K562 (cell line): ENCODE data around the gene RCC2. TPM values are rescaled to one million over a fixed set of nuclear protein-coding genes. Genes with fewer than 3 reads are reported as not detected.

Experiments
- ATAC-seq: fragments of 200-7000 bp; cut with Tn5 transposase; 3 replicates; pipeline ENCODE4 v1.9.1; 2020; ENCODE audit warnings: moderate library complexity
- BruUV-seq: library from RNA; stranded (reverse); fragments of 400-500 nt; replicated peaks from 2 replicates; lab custom pipeline; 2021; lab: Mats Ljungman, UMichigan
- CTCF ChIA-PET: fragments of 300-600 bp; formaldehyde crosslinking; extraction: SDS; loops from one replicate; lab custom pipeline; 2021; ENCODE audit warnings: low intra/inter-chr PET ratio; lab: Yijun Ruan, JAX
- POLR2A ChIA-PET: fragments of 300-600, 350-650 bp; sonication (Branson Sonifier 250); formaldehyde crosslinking; extraction: SDS; loops from one replicate; lab custom pipeline; 2021; ENCODE audit warnings: antibody characterized with exemption, inconsistent platforms; lab: Yijun Ruan, JAX
- DNase-seq, 4 experiments: peaks; one replicate each; pipeline versions ENCODE4 v3.0.0 to v3.0.0-alpha.2; 2011 to 2018; ENCODE audit warnings: low spot score in 3 of 4, mixed read lengths in 3 of 4; ENCODE audit errors: extremely low read depth in 1 of 4
- FAIRE-seq: peaks from 2 replicates; lab custom pipeline; 2011; peaks lifted over from hg19 to GRCh38; lab: Jason Lieb, UNC
- H2AFZ ChIP-seq: 2 replicates; pipeline ENCODE4 v1.6.0; 2011; ENCODE audit warnings: low read depth, low read length, control low read depth, inconsistent platforms
- H3K27ac ChIP-seq: fragments of 200-600 bp; 3 replicates; pipeline ENCODE4 v1.8.0; 2011; ENCODE audit warnings: low read depth, mild to moderate bottlenecking, control low read depth, inconsistent platforms, low read length, moderate library complexity, mixed read lengths; ENCODE audit errors: extremely low read depth
- H3K27me3 ChIP-seq, 2 experiments: fragments of 300-600 bp in 1 of 2; 2 replicates in 1 of 2; 3 replicates in 1 of 2; pipeline versions ENCODE4 v1.6.0 to v1.8.0; 2011; ENCODE audit warnings: inconsistent platforms in 2 of 2, low read length in 2 of 2, mild to moderate bottlenecking in 1 of 2, mixed read lengths in 1 of 2, moderate library complexity in 1 of 2; ENCODE audit not compliant: control insufficient read depth in 2 of 2, insufficient read depth in 2 of 2
- H3K36me3 ChIP-seq: fragments of 300-600 bp; 3 replicates; pipeline ENCODE4 v1.8.0; 2011; ENCODE audit warnings: mild to moderate bottlenecking, low read length, inconsistent platforms; ENCODE audit not compliant: control insufficient read depth, insufficient read depth
- H3K4me1 ChIP-seq, 2 experiments: fragments of 200-600 bp in 1 of 2; replicated peaks in 1 of 2; 2 replicates in 1 of 2; 3 replicates in 1 of 2; pipeline versions ENCODE4 v1.5.1 to v1.8.0; 2011; ENCODE audit warnings: inconsistent platforms in 2 of 2, low read length in 2 of 2, mild to moderate bottlenecking in 1 of 2, mixed read lengths in 1 of 2, moderate library complexity in 1 of 2; ENCODE audit not compliant: control insufficient read depth in 2 of 2, insufficient read depth in 2 of 2
- H3K4me2 ChIP-seq: 2 replicates; pipeline ENCODE4 v1.6.1; 2011; ENCODE audit warnings: low read length, control low read depth, inconsistent platforms, mixed read lengths; ENCODE audit not compliant: insufficient read depth
- H3K4me3 ChIP-seq: fragments of 200-600 bp; sonication (generic), shearing (Covaris generic); 2 replicates; pipeline ENCODE4 v1.5.1; 2016; ENCODE audit warnings: control low read depth, inconsistent platforms
- H3K79me2 ChIP-seq: fragments of 200-600 bp; 3 replicates; pipeline ENCODE4 v1.8.0; 2011; ENCODE audit warnings: low read length, inconsistent platforms; ENCODE audit not compliant: control insufficient read depth, insufficient read depth
- H3K9ac ChIP-seq, 2 experiments: 2 replicates each; pipeline versions ENCODE4 v1.6.0 to v1.6.1; 2011; ENCODE audit warnings: low read depth in 2 of 2, low read length in 2 of 2, control low read depth in 1 of 2, inconsistent platforms in 1 of 2, mild to moderate bottlenecking in 1 of 2, mixed read lengths in 1 of 2; ENCODE audit not compliant: insufficient read depth in 1 of 2
- H3K9me1 ChIP-seq: one replicate; pipeline ENCODE4 v1.6.0; 2011; ENCODE audit warnings: inconsistent platforms, mild to moderate bottlenecking, low read length, moderate library complexity; ENCODE audit not compliant: control insufficient read depth, insufficient read depth
- H3K9me3 ChIP-seq: replicated peaks from 2 replicates; pipeline ENCODE4 v1.5.1; 2011; ENCODE audit warnings: low read depth, low read length, inconsistent platforms; ENCODE audit not compliant: control insufficient read depth, insufficient read depth
- H4K20me1 ChIP-seq: replicated peaks from 2 replicates; pipeline ENCODE4 v1.6.1; 2011; ENCODE audit warnings: low read length, inconsistent platforms, mixed read lengths; ENCODE audit not compliant: control insufficient read depth, insufficient read depth
- EZH2 ChIP-seq: IDR thresholded peaks from 2 replicates; pipeline ENCODE4 v1.6.1; 2012; ENCODE audit warnings: low read depth, mild to moderate bottlenecking, inconsistent platforms, low read length, borderline replicate concordance
- JUND ChIP-seq, 2 experiments: IDR thresholded peaks; 2 replicates in 1 of 2; 3 replicates in 1 of 2; pipeline ENCODE4 v1.6.1; 2011; ENCODE audit warnings: borderline replicate concordance in 2 of 2, low read depth in 2 of 2, low read length in 2 of 2, improper control_type of control experiment in 1 of 2, missing biosample characterization in 1 of 2, missing genetic modification characterization in 1 of 2, missing genetic modification reagents in 1 of 2
- NR3C1 ChIP-seq: sonication (generic); formaldehyde crosslinking; IDR thresholded peaks from 2 replicates; pipeline ENCODE4 v1.8.1; 2022; ENCODE audit warnings: missing genetic modification reagents
- SNRNP70 ChIP-seq: fragments of 200-400 bp; formaldehyde crosslinking; optimal IDR thresholded peaks from 2 replicates; pipeline ENCODE3; 2017; ENCODE audit warnings: low read depth, low read length
- ZNF165 ChIP-seq: fragments of 250-450 bp; sonication (Bioruptor Pico); IDR thresholded peaks from 2 replicates; pipeline ENCODE4 v1.4.0; 2020; ENCODE audit warnings: borderline replicate concordance
- WGBS: fragments of 100-300 bp; shearing (Covaris generic); methylation state at CpG from one replicate; pipeline ENCODE4 v1.1.6; 2016; ENCODE audit warnings: low coverage, mixed read lengths; ENCODE audit not compliant: insufficient coverage; ENCODE audit errors: missing lambda C conversion rate; 5-methylcytosine and 5-hydroxymethylcytosine counted together
- in situ Hi-C: fragments of 300-500 bp; cut with MboI; formaldehyde crosslinking; loops from 4 replicates; pipeline ENCODE4 v1.15.0; 2018; ENCODE audit warnings: inconsistent platforms, mixed read lengths
- intact Hi-C: fragments of 100-400 bp; cut with micrococcal nuclease; formaldehyde crosslinking; loops from 2 replicates; pipeline ENCODE4 v1.14.2; 2022
- polyA plus RNA-seq, 8 experiments: library from polyadenylated mRNA; depleted of rRNA in 4 of 8; stranded (reverse) in 5 of 8; unstranded in 3 of 8; fragments of >200 nt; fragmentation: Nextera tagmentation in 2 of 8; fragmentation: Illumina TruSeq in 1 of 8; extraction: Ambion mirVana in 2 of 8; extraction: Trizol in 1 of 8; gene quantifications; 2 replicates each; pipeline versions ENCODE4 v1.2.1 to v1.2.3, GENCODE V29; 2011 to 2014; ENCODE audit warnings: inconsistent platforms in 1 of 8, missing spikeins in 1 of 8
- total RNA-seq, 7 experiments: library from RNA; depleted of rRNA in 6 of 7; stranded (reverse); fragments of >200 nt in 6 of 7; fragmentation: Illumina TruSeq in 2 of 7; extraction: Trizol in 2 of 7; gene quantifications; 2 replicates each; pipeline versions ENCODE4 v1.2.1 to v1.2.3, GENCODE V29; 2011 to 2021; ENCODE audit warnings: low replicate concordance in 1 of 7
- TF ChIP-seq, protein P1 (sequence below): fragments of 450-650 bp; formaldehyde crosslinking; IDR thresholded peaks from 2 replicates; pipeline ENCODE4 v1.4.0; 2020; ENCODE audit warnings: mild to moderate bottlenecking, moderate library complexity
- TF ChIP-seq, protein P2 (sequence below): sonication (generic); formaldehyde crosslinking; IDR thresholded peaks from 2 replicates; pipeline ENCODE4 v1.8.1; 2022; ENCODE audit warnings: missing genetic modification reagents
- TF ChIP-seq, protein P3 (sequence below), 2 experiments: fragments of 450-650 bp in 1 of 2; sonication (generic) in 1 of 2; formaldehyde crosslinking in 1 of 2; IDR thresholded peaks; 2 replicates each; pipeline versions ENCODE4 v1.7.1 to v1.9.0; 2016 to 2022; ENCODE audit warnings: inconsistent platforms in 1 of 2, mild to moderate bottlenecking in 1 of 2, missing genetic modification reagents in 1 of 2

RCC2 gene
- total and polyA plus RNA-seq, 9 of the 15 experiments (the other 6 are each of a cell fraction or from before 2014, with no cell fraction given) = 31.8 to 292 (median 116) TPM

DNA sequence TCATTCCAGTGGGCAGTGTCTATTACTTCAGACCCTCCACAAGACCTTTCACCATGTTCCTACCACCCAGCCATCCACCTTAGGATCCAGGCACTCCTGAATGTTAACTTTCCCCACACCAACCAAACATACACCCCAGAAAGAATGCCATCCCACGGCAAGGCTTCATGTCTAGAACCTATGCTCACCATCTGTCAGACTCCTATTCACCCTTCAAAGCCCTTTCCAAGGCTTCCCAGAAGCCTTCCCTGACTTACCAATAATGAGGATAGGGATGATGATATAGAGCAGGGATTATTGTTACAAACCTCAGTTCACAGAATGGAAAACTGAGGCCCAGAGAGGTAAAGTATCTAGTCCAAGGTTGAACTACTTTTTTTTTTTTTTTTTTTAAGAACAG lies 19.3 kb upstream of the RCC2 start:
- FAIRE-seq (no peak), DNase-seq (no peak), ATAC-seq (no peak)
- peaks cover 18 to 25% of the 10 kb centered on the region in 2 experiments for H3K27me3 ChIP-seq
- H3K79me2 ChIP-seq = no peaks in the 10 kb centered on the region
- no peak overlapping the region for H3K27ac ChIP-seq
- no peaks in the 10 kb centered on the region for H3K9me3 ChIP-seq
- in situ Hi-C loops = no loop called here
- intact Hi-C loops = no loop called here
- H3K36me3 ChIP-seq = no peaks in the 10 kb centered on the region
- no peak overlapping the region for H3K9ac ChIP-seq
- peaks cover 0 to 3% of the 10 kb centered on the region in 2 experiments; a peak in 2 of 5 replicates for H3K4me1 ChIP-seq
- no peaks in the 10 kb centered on the region for H3K9me1 ChIP-seq
- 0% methylated on average over 1 of the region's 1 CpG for WGBS
- ChIA-PET POLR2A (no interaction called here), CTCF (no interaction called here)
- H4K20me1 ChIP-seq = no peaks in the 10 kb centered on the region
- H3K4me3 ChIP-seq = no peak overlapping the region
- no peak overlapping the region for H3K4me2 ChIP-seq
- no peak overlapping the region for H2AFZ ChIP-seq
- BruUV-seq = no TSS peak
- TF ChIP-seq, protein P1, sequence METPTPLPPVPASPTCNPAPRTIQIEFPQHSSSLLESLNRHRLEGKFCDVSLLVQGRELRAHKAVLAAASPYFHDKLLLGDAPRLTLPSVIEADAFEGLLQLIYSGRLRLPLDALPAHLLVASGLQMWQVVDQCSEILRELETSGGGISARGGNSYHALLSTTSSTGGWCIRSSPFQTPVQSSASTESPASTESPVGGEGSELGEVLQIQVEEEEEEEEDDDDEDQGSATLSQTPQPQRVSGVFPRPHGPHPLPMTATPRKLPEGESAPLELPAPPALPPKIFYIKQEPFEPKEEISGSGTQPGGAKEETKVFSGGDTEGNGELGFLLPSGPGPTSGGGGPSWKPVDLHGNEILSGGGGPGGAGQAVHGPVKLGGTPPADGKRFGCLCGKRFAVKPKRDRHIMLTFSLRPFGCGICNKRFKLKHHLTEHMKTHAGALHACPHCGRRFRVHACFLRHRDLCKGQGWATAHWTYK (CRISPR knock-in tag) = no peak
- TF ChIP-seq ZNF165 (no peak), JUND (IDR thresholded peaks at IDR 0.05; ENCODE audit: borderline replicate concordance, low read depth, low read length) (no peak), JUND (tag; IDR thresholded peaks at IDR 0.05; ENCODE audit: borderline replicate concordance, low read depth, low read length) (no peak), SNRNP70 (no peak), EZH2 (no peak), NR3C1 (no peak)
- TF ChIP-seq, protein P2, sequence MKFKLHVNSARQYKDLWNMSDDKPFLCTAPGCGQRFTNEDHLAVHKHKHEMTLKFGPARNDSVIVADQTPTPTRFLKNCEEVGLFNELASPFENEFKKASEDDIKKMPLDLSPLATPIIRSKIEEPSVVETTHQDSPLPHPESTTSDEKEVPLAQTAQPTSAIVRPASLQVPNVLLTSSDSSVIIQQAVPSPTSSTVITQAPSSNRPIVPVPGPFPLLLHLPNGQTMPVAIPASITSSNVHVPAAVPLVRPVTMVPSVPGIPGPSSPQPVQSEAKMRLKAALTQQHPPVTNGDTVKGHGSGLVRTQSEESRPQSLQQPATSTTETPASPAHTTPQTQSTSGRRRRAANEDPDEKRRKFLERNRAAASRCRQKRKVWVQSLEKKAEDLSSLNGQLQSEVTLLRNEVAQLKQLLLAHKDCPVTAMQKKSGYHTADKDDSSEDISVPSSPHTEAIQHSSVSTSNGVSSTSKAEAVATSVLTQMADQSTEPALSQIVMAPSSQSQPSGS (CRISPR knock-in tag) = no peak
- TF ChIP-seq, protein P3, sequence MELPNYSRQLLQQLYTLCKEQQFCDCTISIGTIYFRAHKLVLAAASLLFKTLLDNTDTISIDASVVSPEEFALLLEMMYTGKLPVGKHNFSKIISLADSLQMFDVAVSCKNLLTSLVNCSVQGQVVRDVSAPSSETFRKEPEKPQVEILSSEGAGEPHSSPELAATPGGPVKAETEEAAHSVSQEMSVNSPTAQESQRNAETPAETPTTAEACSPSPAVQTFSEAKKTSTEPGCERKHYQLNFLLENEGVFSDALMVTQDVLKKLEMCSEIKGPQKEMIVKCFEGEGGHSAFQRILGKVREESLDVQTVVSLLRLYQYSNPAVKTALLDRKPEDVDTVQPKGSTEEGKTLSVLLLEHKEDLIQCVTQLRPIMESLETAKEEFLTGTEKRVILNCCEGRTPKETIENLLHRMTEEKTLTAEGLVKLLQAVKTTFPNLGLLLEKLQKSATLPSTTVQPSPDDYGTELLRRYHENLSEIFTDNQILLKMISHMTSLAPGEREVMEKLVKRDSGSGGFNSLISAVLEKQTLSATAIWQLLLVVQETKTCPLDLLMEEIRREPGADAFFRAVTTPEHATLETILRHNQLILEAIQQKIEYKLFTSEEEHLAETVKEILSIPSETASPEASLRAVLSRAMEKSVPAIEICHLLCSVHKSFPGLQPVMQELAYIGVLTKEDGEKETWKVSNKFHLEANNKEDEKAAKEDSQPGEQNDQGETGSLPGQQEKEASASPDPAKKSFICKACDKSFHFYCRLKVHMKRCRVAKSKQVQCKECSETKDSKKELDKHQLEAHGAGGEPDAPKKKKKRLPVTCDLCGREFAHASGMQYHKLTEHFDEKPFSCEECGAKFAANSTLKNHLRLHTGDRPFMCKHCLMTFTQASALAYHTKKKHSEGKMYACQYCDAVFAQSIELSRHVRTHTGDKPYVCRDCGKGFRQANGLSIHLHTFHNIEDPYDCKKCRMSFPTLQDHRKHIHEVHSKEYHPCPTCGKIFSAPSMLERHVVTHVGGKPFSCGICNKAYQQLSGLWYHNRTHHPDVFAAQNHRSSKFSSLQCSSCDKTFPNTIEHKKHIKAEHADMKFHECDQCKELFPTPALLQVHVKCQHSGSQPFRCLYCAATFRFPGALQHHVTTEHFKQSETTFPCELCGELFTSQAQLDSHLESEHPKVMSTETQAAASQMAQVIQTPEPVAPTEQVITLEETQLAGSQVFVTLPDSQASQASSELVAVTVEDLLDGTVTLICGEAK (IDR thresholded peaks at IDR 0.05) = no peak
- TF ChIP-seq, protein P3 (CRISPR knock-in tag; IDR thresholded peaks at IDR 0.05) = no peak
